ENCODE measurements around the gene TCF7L2. TPM values are rescaled to one million over a fixed set of nuclear protein-coding genes. Genes with fewer than 3 reads are reported as not detected.

TCF7L2 gene
- total RNA-seq, 2 experiments from 2014 or later = 1.3 to 8.5 TPM

- no TSS peak for BruUV-seq (replicated peaks)
- Histone ChIP-seq H4K20me1 (ENCODE audit: insufficient read depth, low read length) (no peaks in the 10 kb centered on the region), H3K27ac (ENCODE audit: low read depth, low read length, poor library complexity, severe bottlenecking) (no peak overlapping the region), H3K4me3 (ENCODE audit: low read depth, low read length, poor library complexity, severe bottlenecking) (no peak overlapping the region), H3K36me3 (ENCODE audit: insufficient read depth, low read length) (no peaks in the 10 kb centered on the region), H3K4me2 (ENCODE audit: low read length) (no peak overlapping the region), H2AFZ (ENCODE audit: low read length) (no peak overlapping the region), H3K79me2 (ENCODE audit: insufficient read depth, low read depth, low read length) (no peaks in the 10 kb centered on the region), H3K9me2 (ENCODE audit: insufficient read depth, low read length) (no peaks in the 10 kb centered on the region), H3K9me3 (ENCODE audit: low read length) (no peaks in the 10 kb centered on the region), H3K4me1 (ENCODE audit: insufficient read depth, low read length, poor library complexity, severe bottlenecking) (no peaks in the 10 kb centered on the region)
- CTCF ChIA-PET (ENCODE audit: unreplicated experiment) = no interaction called here
- TF ChIP-seq CTCF (conservative IDR thresholded peaks at IDR 0.05; ENCODE audit: low read length) = no peak
- no peak for TF ChIP-seq EZH2phosphoT487 (IDR thresholded peaks at IDR 0.05; ENCODE audit: borderline replicate concordance, low read depth, low read length)
- POLR2A ChIA-PET = no interaction called here
- DNase-seq (ENCODE audit: low spot score) = no peak
- intact Hi-C loops (cut with micrococcal nuclease; ENCODE audit: unreplicated experiment) = no loop called here
Observed at GRCh38 chr10:113041841-113042750, 92.0 kb downstream of the TCF7L2 start.

- H3K4me1 ChIP-seq (ENCODE audit: insufficient read depth, low read length, poor library complexity, severe bottlenecking) = no peaks in the 10 kb centered on the region
- BruUV-seq (replicated peaks) = no TSS peak
- ChIA-PET POLR2A (no interaction called here), CTCF (ENCODE audit: unreplicated experiment) (no interaction called here)
- no peak for DNase-seq (ENCODE audit: low spot score)
- no peaks in the 10 kb centered on the region for H3K36me3 ChIP-seq (ENCODE audit: insufficient read depth, low read length)
- no peak overlapping the region for H3K27ac ChIP-seq (ENCODE audit: low read depth, low read length, poor library complexity, severe bottlenecking)
- no peaks in the 10 kb centered on the region for H4K20me1 ChIP-seq (ENCODE audit: insufficient read depth, low read length)
- no peaks in the 10 kb centered on the region for H3K79me2 ChIP-seq (ENCODE audit: insufficient read depth, low read depth, low read length)
- no peaks in the 10 kb centered on the region for H3K9me3 ChIP-seq (ENCODE audit: low read length)
- H3K4me3 ChIP-seq (ENCODE audit: low read depth, low read length, poor library complexity, severe bottlenecking) = no peak overlapping the region
- H3K9me2 ChIP-seq (ENCODE audit: insufficient read depth, low read length) = no peaks in the 10 kb centered on the region
- no peak overlapping the region for H3K4me2 ChIP-seq (ENCODE audit: low read length)
- intact Hi-C loops (cut with micrococcal nuclease; ENCODE audit: unreplicated experiment) = no loop called here
- no peak for TF ChIP-seq EZH2phosphoT487 (IDR thresholded peaks at IDR 0.05; ENCODE audit: borderline replicate concordance, low read depth, low read length)
- TF ChIP-seq CTCF (conservative IDR thresholded peaks at IDR 0.05; ENCODE audit: low read length) = no peak
- H2AFZ ChIP-seq (ENCODE audit: low read length) = no peak overlapping the region
Observed at GRCh38 chr10:113042868-113043267, 92.8 kb downstream of the TCF7L2 start.
